Measurements from ENCODE around the gene NABP2. TPM values are rescaled to one million over a fixed set of nuclear protein-coding genes. Genes with fewer than 3 reads are reported as not detected.

Gene NABP2
- total and polyA plus RNA-seq, 8 donors, result 21.8 to 33.8 (median 25.5) TPM

- Histone ChIP-seq H3K27me3 (no peaks in the 10 kb centered on the region), H3K4me1 (no peaks in the 10 kb centered on the region), H3K36me3 (peaks cover 0 to 55% of the 10 kb centered on the region in 2 donors), H3K9me3 (no peaks in the 10 kb centered on the region), H3K27ac (no peak overlapping the region), H3K4me3 (no peak overlapping the region)
- intact Hi-C loops (cut with DNase I), result no loop called here
- DNase-seq (peak in 1 of 4 donors; percentile 31), ATAC-seq (no peak)
- TF ChIP-seq, protein P1, sequence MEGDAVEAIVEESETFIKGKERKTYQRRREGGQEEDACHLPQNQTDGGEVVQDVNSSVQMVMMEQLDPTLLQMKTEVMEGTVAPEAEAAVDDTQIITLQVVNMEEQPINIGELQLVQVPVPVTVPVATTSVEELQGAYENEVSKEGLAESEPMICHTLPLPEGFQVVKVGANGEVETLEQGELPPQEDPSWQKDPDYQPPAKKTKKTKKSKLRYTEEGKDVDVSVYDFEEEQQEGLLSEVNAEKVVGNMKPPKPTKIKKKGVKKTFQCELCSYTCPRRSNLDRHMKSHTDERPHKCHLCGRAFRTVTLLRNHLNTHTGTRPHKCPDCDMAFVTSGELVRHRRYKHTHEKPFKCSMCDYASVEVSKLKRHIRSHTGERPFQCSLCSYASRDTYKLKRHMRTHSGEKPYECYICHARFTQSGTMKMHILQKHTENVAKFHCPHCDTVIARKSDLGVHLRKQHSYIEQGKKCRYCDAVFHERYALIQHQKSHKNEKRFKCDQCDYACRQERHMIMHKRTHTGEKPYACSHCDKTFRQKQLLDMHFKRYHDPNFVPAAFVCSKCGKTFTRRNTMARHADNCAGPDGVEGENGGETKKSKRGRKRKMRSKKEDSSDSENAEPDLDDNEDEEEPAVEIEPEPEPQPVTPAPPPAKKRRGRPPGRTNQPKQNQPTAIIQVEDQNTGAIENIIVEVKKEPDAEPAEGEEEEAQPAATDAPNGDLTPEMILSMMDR (IDR thresholded peaks at IDR 0.05), result no peak
These were observed 13.4 kb downstream of the NABP2 start for GRCh38 chr12:56237552-56237951.

GRCh38 chr12:56241424-56242303 lies 17.5 kb downstream of the NABP2 start:
- Histone ChIP-seq H3K9me3 (no peaks in the 10 kb centered on the region), H3K27ac (no peak overlapping the region), H3K4me3 (no peak overlapping the region), H3K4me1 (no peaks in the 10 kb centered on the region), H3K27me3 (no peaks in the 10 kb centered on the region), H3K36me3 (peaks cover 0 to 90% of the 10 kb centered on the region in 2 donors)
- intact Hi-C loops (cut with DNase I), result no loop called here
- peak in 1 of 4 donors; percentile 17 for DNase-seq
- TF ChIP-seq, protein P1 (IDR thresholded peaks at IDR 0.05), result no peak
- no peak for ATAC-seq

GRCh38 chr12:56242986-56243385 lies 18.8 kb downstream of the NABP2 start:
- DNase-seq (peak in 1 of 4 donors; percentile 73), ATAC-seq (no peak)
- H3K27ac ChIP-seq, result no peak overlapping the region
- no peaks in the 10 kb centered on the region for H3K9me3 ChIP-seq
- H3K36me3 ChIP-seq, result peaks cover 0 to 94% of the 10 kb centered on the region in 2 donors
- no peak overlapping the region for H3K4me3 ChIP-seq
- TF ChIP-seq, protein P1 (IDR thresholded peaks at IDR 0.05), result no peak
- H3K27me3 ChIP-seq, result no peaks in the 10 kb centered on the region
- intact Hi-C loops (cut with DNase I), result no loop called here
- no peaks in the 10 kb centered on the region for H3K4me1 ChIP-seq

- TF ChIP-seq, protein P1 (IDR thresholded peaks at IDR 0.05), result no peak
- Histone ChIP-seq H3K4me3 (no peak overlapping the region), H3K27ac (no peak overlapping the region), H3K27me3 (no peaks in the 10 kb centered on the region), H3K9me3 (no peaks in the 10 kb centered on the region), H3K4me1 (no peaks in the 10 kb centered on the region), H3K36me3 (peaks cover 3 to 100% of the 10 kb centered on the region in 2 donors)
- ATAC-seq, result no peak
- DNase-seq, result peak in 1 of 4 donors; percentile 42
- intact Hi-C loops (cut with DNase I), result no loop called here
These were observed 19.6 kb downstream of the NABP2 start for GRCh38 chr12:56243731-56244181.

- Histone ChIP-seq H3K36me3 (peaks cover 4 to 100% of the 10 kb centered on the region in 2 donors), H3K27me3 (no peaks in the 10 kb centered on the region), H3K4me1 (no peaks in the 10 kb centered on the region), H3K27ac (no peak overlapping the region), H3K9me3 (no peaks in the 10 kb centered on the region), H3K4me3 (no peak overlapping the region)
- ATAC-seq, result no peak
- TF ChIP-seq, protein P1 (IDR thresholded peaks at IDR 0.05), result no peak
- intact Hi-C loops (cut with DNase I), result no loop called here
- DNase-seq, result peak in 1 of 4 donors; percentile 50
These were observed 20.4 kb downstream of the NABP2 start for GRCh38 chr12:56244494-56244893.
